GM13977 (cell line): Measurements from ENCODE around the gene MLYCD.

Experiments used
- DNase-seq: peaks from one replicate; pipeline ENCODE4 v3.0.0; 2012; ENCODE audit warnings: low spot score
- CTCF ChIP-seq: IDR thresholded peaks from 2 replicates; pipeline ENCODE4 v1.5.1; 2012; ENCODE audit warnings: mild to moderate bottlenecking, control low read depth; ENCODE audit not compliant: insufficient read depth; ENCODE audit errors: extremely low read depth, missing control alignments
- in situ Hi-C: fragments of 300-500 bp; cut with MboI; formaldehyde crosslinking; loops from one replicate; pipeline ENCODE4 v1.12.0; 2022; ENCODE audit warnings: low sequenced_read_pairs, low pct_unique_long_range_greater_than_20kb, mixed read lengths, inconsistent platforms; ENCODE audit not compliant: unreplicated experiment

Gene MLYCD

GRCh38 chr16:83972256-83973008, 73.5 kb downstream of the MLYCD start:
- TF ChIP-seq CTCF: no peak
- in situ Hi-C loops: loop anchor here (25.0 kb wide), 1 partner anchor 90 kb away; no protein-coding TSS in a partner anchor
- DNase-seq: no peak

- DNase-seq: no peak
- in situ Hi-C loops: loop anchor here (25.0 kb wide), 1 partner anchor 89 kb away; no protein-coding TSS in a partner anchor
These were observed 74.2 kb downstream of the MLYCD start for GRCh38 chr16:83973077-83973476.

GRCh38 chr16:83973581-83974385, 74.9 kb downstream of the MLYCD start:
- DNase-seq: no peak
- TF ChIP-seq CTCF: no peak
- in situ Hi-C loops: loop anchor here (25.0 kb wide), 1 partner anchor 89 kb away; no protein-coding TSS in a partner anchor

More at GRCh38 chr16:83973077-83973476, 74.2 kb downstream of the MLYCD start:
- no peak for TF ChIP-seq CTCF

GRCh38 chr16:83974475-83974874, 75.6 kb downstream of the MLYCD start:
- no peak for DNase-seq
- in situ Hi-C loops: loop anchor here (25.0 kb wide), 1 partner anchor 88 kb away; no protein-coding TSS in a partner anchor
- TF ChIP-seq CTCF: no peak

- no peak for DNase-seq
- in situ Hi-C loops: no loop called here
- no peak for TF ChIP-seq CTCF
These were observed 76.8 kb downstream of the MLYCD start for GRCh38 chr16:83975590-83976260.
